Subcutaneous abdominal adipose tissue (tissue), 5 donors: Measurements from ENCODE around the gene RPL4.
"Not testable (repeated sequence)": the region's sequence is repeated elsewhere in the genome, so short reads cannot be mapped to it uniquely, and the experiment has no call there.

Experiments
- H3K27ac ChIP-seq: one replicate; pipeline ENCODE4 v1.7.0; 2013; ENCODE audit warnings: low read depth, mild to moderate bottlenecking, inconsistent platforms, low read length, moderate library complexity
- H3K27me3 ChIP-seq, 5 donors: one replicate each; pipeline ENCODE4 v1.7.0; 2013; ENCODE audit warnings: low read length in 5 of 5, inconsistent platforms in 1 of 5; ENCODE audit not compliant: control insufficient read depth in 5 of 5, insufficient read depth in 4 of 5
- H3K36me3 ChIP-seq, 5 donors: one replicate each; pipeline ENCODE4 v1.7.0; 2013; ENCODE audit warnings: low read length in 5 of 5; ENCODE audit not compliant: control insufficient read depth in 5 of 5, insufficient read depth in 5 of 5
- H3K4me1 ChIP-seq, 5 donors: one replicate each; pipeline ENCODE4 v1.7.0; 2013; ENCODE audit warnings: low read length in 5 of 5, mild to moderate bottlenecking in 3 of 5, moderate library complexity in 1 of 5; ENCODE audit not compliant: control insufficient read depth in 5 of 5, insufficient read depth in 5 of 5
- H3K4me3 ChIP-seq, 5 donors: one replicate each; pipeline ENCODE4 v1.7.0; 2013; ENCODE audit warnings: low read length in 5 of 5, low read depth in 1 of 5
- H3K9ac ChIP-seq, 5 donors: one replicate each; pipeline ENCODE4 v1.7.0; 2013; ENCODE audit warnings: low read length in 5 of 5, mild to moderate bottlenecking in 4 of 5, moderate library complexity in 3 of 5
- H3K9me3 ChIP-seq, 5 donors: one replicate each; pipeline ENCODE4 v1.7.0; 2013; ENCODE audit warnings: low read length in 5 of 5; ENCODE audit not compliant: control insufficient read depth in 5 of 5
- donor health status: healthy.
- donor health status: healthy.
- donor health status: healthy.
- donor health status: healthy.
- donor health status: healthy.

RPL4 gene

DNA sequence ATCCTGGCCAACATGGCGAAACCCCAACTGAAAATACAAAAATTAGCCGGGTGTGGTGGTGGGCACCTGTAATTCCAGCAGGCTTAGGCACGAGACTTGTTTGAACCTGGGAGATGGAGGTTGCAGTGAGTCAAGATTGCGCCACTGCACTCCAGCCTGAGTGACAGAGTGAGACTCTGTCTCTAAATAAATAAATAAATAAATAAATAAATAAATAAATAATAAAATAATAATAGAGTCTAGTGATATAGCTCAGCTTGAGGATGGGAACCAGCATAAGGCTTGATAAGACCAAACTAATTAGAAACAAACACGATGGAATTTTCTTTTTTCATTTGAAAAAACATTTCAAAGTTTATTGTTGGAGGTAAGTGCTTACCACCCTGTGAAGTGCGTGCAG lies 43.4 kb downstream of the RPL4 start:
- not testable (repeated sequence) for H3K27me3 ChIP-seq, H3K9me3 ChIP-seq, H3K4me3 ChIP-seq, H3K4me1 ChIP-seq, H3K27ac ChIP-seq, H3K9ac ChIP-seq
- peaks cover 2 to 25% (median 8%) of the 10 kb centered on the region in 5 donors for H3K36me3 ChIP-seq

GRCh38 chr15:66459818-66460615 lies 44.6 kb downstream of the RPL4 start:
- peaks cover 5 to 31% (median 13%) of the 10 kb centered on the region in 5 donors for H3K36me3 ChIP-seq
- H3K27me3 ChIP-seq = no peaks in the 10 kb centered on the region
- H3K4me3 ChIP-seq = no peak overlapping the region
- H3K9me3 ChIP-seq = no peaks in the 10 kb centered on the region
- H3K9ac ChIP-seq = no peak overlapping the region
- no peaks in the 10 kb centered on the region for H3K4me1 ChIP-seq
- no peak overlapping the region for H3K27ac ChIP-seq

DNA sequence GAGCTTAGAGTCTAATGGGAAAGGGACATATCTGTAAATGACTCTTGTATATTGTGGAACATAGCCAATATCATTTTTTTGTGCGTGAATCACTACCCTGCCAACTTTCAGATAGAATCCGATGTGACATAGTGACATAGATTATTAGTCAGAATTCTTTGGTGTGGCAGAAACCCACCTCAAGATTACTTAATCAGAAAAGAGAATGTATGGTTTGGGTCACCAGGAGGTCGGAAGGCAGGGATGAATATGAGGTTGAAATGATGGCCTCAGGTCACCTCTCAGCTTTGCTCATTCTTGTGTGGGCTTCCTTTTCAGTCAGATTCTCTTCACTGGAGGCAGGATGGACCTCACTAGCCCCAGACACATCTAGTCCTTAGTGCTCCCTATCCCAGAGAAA lies 48.4 kb downstream of the RPL4 start:
- H3K9ac ChIP-seq = no peak overlapping the region
- H3K27me3 ChIP-seq = no peaks in the 10 kb centered on the region
- H3K36me3 ChIP-seq = peaks cover 5 to 30% (median 11%) of the 10 kb centered on the region in 5 donors
- no peaks in the 10 kb centered on the region for H3K9me3 ChIP-seq
- H3K4me1 ChIP-seq = peaks cover 0 to 10% (median 4%) of the 10 kb centered on the region in 5 donors
- no peak overlapping the region for H3K27ac ChIP-seq
- no peak overlapping the region for H3K4me3 ChIP-seq

- Histone ChIP-seq H3K36me3 (peaks cover 0 to 25% (median 9%) of the 10 kb centered on the region in 5 donors), H3K27ac (no peak overlapping the region), H3K9ac (no peak overlapping the region), H3K9me3 (no peaks in the 10 kb centered on the region), H3K27me3 (no peaks in the 10 kb centered on the region), H3K4me3 (no peak overlapping the region), H3K4me1 (peaks cover 0 to 10% (median 4%) of the 10 kb centered on the region in 5 donors)
Measured at GRCh38 chr15:66454143-66454542, 50.5 kb downstream of the RPL4 start.

- no peaks in the 10 kb centered on the region for H3K9me3 ChIP-seq
- H3K4me1 ChIP-seq = peaks cover 0 to 10% (median 4%) of the 10 kb centered on the region in 5 donors
- H3K36me3 ChIP-seq = peaks cover 3 to 25% (median 12%) of the 10 kb centered on the region in 5 donors
- H3K9ac ChIP-seq = no peak overlapping the region
- no peak overlapping the region for H3K4me3 ChIP-seq
- no peaks in the 10 kb centered on the region for H3K27me3 ChIP-seq
- H3K27ac ChIP-seq = no peak overlapping the region
Measured at GRCh38 chr15:66452971-66453580, 51.6 kb downstream of the RPL4 start.

DNA sequence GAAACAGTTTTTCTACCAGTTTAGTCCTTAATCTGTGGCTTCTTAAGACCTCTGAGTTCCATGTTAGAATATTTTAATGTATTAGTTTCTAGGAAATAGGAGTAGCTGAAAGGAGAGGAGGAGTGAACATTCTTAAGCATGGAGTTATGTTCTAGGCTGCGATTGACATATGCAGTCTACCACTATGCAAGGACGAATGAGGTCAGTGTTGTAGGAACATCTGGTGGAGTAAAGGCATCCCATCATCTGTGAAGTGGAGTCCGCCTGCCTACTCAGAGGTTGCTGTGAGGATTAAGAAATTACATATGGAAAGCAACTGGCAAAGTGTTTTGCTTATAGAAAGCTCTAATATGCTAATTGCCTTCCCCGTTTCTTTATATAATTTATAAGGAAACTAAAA lies 52.2 kb downstream of the RPL4 start:
- Histone ChIP-seq H3K9ac (no peak overlapping the region), H3K27ac (no peak overlapping the region), H3K4me3 (no peak overlapping the region)

More for the DNA sequence above, 52.2 kb downstream of the RPL4 start:
- Histone ChIP-seq H3K9me3 (no peaks in the 10 kb centered on the region), H3K36me3 (peaks cover 3 to 26% (median 12%) of the 10 kb centered on the region in 5 donors), H3K4me1 (peaks cover 0 to 10% (median 4%) of the 10 kb centered on the region in 5 donors), H3K27me3 (no peaks in the 10 kb centered on the region)
